ENCODE data around the gene GRID1. TPM values are rescaled to one million over a fixed set of nuclear protein-coding genes. Genes with fewer than 3 reads are reported as not detected.
A peak's percentile ranks its signal among the peaks of the same experiment; 100 is the strongest.

Gene GRID1
- polyA plus RNA-seq, 1 experiment = 0.49 TPM

GRCh38 chr10:86346799-86347665 is 19.6 kb downstream of the GRID1 start:
- Histone ChIP-seq H3K27me3 (ENCODE audit: control insufficient read depth, insufficient read depth, low read length) (no peaks in the 10 kb centered on the region), H3K4me3 (ENCODE audit: low read depth, low read length) (no peak overlapping the region), H3K36me3 (ENCODE audit: control insufficient read depth, insufficient read depth, low read length) (no peaks in the 10 kb centered on the region)
- TF ChIP-seq CTCF (IDR thresholded peaks at IDR 0.05; ENCODE audit: insufficient read depth, low read depth, low read length) = no peak
- no peak for DNase-seq (ENCODE audit: low read depth)
- POLR2A ChIA-PET = no interaction called here
- CTCF ChIA-PET = interaction anchor here (1.2 kb wide), 1 partner anchor 7 kb away, joined by 3 read pairs; no protein-coding TSS in a partner anchor

DNA sequence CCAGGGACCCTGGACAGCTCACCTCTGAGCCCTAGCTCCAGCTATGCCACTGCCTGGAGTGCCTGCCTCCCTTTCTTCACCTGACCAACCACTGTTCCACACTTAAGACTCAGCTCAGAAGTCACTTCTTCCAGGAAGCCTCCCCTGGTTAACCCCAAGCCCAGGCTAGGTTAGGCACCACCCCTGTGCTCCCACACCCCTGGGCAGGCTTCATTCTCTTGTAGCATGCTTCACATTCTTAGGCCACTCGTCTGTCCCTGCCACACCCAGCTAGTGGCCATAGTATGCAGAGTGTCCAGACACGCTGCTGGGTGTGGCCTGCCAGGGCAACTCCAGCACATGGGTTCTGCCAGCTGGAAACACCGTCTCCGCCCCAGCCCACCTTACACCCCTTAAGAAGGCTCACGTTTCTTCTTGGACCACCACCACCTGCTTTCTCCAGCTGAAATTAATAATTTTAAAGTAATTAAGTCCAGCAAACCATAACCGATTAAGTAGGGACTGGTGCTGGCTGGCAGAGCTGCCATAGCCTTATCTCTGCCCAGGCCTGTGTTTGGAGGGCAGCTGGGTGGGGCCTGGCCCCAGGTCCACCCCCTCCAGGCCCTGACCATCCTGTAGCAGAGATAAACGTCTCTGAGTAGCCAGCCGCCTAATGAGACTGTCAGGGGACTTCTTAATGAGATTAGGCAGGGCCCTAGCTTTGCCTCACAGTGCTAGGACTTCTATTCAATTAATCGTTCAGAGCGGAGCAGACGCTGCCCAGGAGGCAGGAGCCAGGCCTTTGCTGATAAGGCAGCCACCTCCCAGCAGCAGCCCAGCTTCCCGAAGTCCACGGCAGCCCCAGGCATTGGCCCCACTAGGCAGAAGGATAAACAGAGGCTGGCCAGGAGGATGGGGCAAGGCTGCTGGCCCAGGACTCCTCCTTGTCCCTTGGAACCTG is 20.5 kb downstream of the GRID1 start:
- no peaks in the 10 kb centered on the region for H3K36me3 ChIP-seq (ENCODE audit: control insufficient read depth, insufficient read depth, low read length)
- H3K4me3 ChIP-seq (ENCODE audit: low read depth, low read length) = no peak overlapping the region
- no peak for TF ChIP-seq CTCF (IDR thresholded peaks at IDR 0.05; ENCODE audit: insufficient read depth, low read depth, low read length)
- ChIA-PET POLR2A (no interaction called here), CTCF (interaction anchor here (0.7 to 1.2 kb wide), 2 partner anchors 8 to 16 kb away, joined by 3 to 4 read pairs; no protein-coding TSS in a partner anchor)
- no peaks in the 10 kb centered on the region for H3K27me3 ChIP-seq (ENCODE audit: control insufficient read depth, insufficient read depth, low read length)
- peak; percentile 1 for DNase-seq (ENCODE audit: low read depth)

- DNase-seq (ENCODE audit: low read depth) = no peak
- H3K27me3 ChIP-seq (ENCODE audit: control insufficient read depth, insufficient read depth, low read length) = no peaks in the 10 kb centered on the region
- POLR2A ChIA-PET = no interaction called here
- no peaks in the 10 kb centered on the region for H3K36me3 ChIP-seq (ENCODE audit: control insufficient read depth, insufficient read depth, low read length)
- CTCF ChIA-PET = interaction anchor here (0.7 to 1.2 kb wide), 2 partner anchors 9 to 15 kb away, joined by 3 to 4 read pairs; no protein-coding TSS in a partner anchor
- H3K4me3 ChIP-seq (ENCODE audit: low read depth, low read length) = no peak overlapping the region
- no peak for TF ChIP-seq CTCF (IDR thresholded peaks at IDR 0.05; ENCODE audit: insufficient read depth, low read depth, low read length)
These were observed 21.2 kb downstream of the GRID1 start for GRCh38 chr10:86345296-86345858.

DNA sequence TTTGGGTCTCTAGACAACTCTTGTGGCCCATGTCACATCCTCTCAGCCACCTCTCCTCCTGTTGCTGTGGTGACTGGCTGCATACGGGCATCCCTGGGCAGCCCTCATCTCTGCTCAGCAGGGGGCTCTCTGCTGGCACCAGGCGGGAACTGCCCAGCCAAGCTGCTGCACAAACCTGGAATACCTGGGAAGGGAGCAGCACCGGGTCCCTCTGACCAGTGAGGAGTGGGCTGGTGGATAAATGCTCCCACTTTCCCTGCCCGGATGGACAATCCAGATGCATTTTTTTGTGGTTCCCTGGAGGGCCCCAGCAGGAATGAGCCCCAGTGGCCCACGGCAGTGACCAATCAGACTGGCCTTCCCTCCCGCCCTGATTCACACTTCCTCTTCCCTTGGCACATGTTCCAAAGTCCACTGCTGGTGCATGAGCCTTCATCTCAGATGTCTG is 21.9 kb downstream of the GRID1 start:
- no peak overlapping the region for H3K4me3 ChIP-seq (ENCODE audit: low read depth, low read length)
- TF ChIP-seq CTCF (IDR thresholded peaks at IDR 0.05; ENCODE audit: insufficient read depth, low read depth, low read length) = no peak
- POLR2A ChIA-PET = no interaction called here
- CTCF ChIA-PET = no interaction called here
- no peak for DNase-seq (ENCODE audit: low read depth)
- H3K36me3 ChIP-seq (ENCODE audit: control insufficient read depth, insufficient read depth, low read length) = no peaks in the 10 kb centered on the region
- H3K27me3 ChIP-seq (ENCODE audit: control insufficient read depth, insufficient read depth, low read length) = no peaks in the 10 kb centered on the region
